ENCODE results near the gene AAK1.

AAK1 gene

DNA sequence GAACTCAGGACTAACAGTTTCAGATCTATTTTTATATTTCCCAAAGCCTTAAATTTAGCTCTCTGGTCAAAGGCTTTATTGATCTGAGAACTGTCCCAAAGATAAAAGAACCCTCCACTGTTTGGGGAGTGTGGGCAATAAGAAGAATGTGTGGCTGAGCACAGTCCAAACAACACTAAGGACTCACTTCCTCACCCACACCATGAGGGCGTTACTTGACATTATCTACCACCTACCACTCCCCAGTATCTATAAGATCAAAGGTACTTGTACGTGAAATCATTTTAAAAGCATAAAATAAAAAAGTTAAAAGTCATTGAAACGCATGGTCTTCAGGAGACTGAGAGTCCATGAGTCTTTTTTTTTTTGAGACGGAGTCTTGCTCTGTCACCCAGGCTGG is 151.7 kb downstream of the AAK1 start:
- DNase-seq (ENCODE audit: low read depth): no peak

DNA sequence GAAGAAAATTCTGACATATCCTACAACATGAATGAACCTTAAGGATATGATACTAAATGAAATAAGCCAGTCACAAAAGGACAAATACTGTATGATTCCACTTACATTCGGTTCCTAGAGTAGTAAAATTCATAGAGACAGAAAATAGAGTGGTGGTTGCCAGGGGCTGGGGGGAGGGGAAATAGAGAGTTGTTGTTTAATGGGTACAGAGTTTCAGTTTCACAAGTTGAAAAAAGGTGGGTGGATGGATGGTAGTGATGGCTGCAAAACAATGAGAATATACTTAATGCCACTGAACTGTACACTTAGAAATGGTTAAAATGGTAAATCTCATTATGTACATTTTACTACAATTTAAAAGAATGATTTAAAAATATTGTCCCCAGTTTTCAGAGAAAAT is 153.1 kb downstream of the AAK1 start:
- DNase-seq (ENCODE audit: low read depth): no peak

DNA sequence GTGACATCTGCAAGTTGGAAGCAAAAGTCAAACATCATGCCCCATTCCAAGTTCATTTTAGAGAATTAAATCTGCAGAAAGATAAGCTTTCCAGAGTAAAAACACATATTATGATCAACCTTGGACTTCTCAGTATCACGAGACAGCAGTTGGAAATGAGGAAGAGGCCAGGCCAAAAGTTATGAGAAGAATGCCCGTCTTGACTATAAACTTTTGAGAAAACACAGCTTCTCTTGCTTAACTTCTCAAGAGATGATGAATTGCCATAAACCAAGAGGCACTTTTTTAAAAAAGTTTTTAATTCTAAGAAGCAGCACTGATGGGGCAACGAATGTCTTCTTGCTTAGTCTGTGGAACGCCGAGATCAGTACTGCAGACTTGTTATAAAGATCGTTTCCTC is 153.7 kb downstream of the AAK1 start:
- DNase-seq (ENCODE audit: low read depth): no peak

DNA sequence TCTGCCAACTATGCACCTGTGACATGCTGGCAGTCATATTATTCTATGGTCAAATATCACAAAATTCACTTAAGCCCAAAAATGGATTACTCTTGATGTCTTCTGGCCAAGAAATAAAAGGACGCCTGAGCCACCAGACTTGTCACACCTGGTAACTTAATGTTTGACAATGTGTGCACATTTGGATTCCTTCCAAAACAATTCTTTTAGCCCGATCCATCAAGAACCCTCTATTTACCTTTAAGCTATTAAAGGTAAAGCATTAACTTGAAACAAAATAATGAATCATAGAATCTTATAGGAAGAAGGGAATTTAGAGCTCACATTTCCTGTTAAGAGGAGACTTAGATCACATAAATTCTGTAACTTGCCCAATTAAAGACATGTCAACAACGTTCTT is 159.8 kb downstream of the AAK1 start:
- no peak for DNase-seq (ENCODE audit: low read depth)

DNA sequence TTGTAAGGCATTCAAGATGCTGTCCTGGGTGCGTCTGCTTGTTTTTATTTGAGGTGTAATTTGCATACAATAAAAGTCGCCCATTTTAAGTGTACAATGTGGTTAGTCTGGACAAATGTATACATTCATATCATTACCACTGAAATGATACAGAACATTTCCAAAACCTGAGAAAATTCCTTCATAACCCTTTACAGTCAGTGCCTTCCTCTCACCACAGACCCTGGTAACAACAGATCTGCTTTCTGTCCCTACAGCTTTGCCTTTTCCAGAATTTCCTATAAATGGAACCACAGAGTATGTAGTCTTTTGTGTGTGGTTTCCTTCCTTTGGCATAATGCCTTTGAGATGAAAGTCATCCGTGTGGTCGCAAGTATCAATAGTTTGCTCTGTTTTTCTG is 160.5 kb downstream of the AAK1 start:
- DNase-seq (ENCODE audit: low read depth): no peak

DNA sequence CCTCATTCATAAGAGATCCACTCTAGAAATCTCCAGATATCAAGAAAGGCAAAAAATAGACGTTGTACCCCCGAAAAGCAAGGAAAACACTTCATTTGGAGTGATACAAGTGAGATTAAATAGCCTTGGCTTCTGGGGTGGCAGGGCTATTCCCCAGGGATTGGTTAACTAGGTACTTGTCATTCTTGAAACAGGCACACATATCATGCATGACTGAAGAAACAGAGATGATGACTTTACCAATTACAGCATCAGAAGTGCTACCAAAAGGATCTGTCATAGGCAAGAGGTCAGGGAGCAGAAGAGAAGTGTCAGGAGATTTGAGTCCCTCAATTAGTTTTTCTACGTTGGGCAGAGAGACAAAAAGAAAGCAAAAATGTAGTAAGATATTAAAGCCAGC is 161.1 kb downstream of the AAK1 start:
- DNase-seq (ENCODE audit: low read depth): no peak

DNA sequence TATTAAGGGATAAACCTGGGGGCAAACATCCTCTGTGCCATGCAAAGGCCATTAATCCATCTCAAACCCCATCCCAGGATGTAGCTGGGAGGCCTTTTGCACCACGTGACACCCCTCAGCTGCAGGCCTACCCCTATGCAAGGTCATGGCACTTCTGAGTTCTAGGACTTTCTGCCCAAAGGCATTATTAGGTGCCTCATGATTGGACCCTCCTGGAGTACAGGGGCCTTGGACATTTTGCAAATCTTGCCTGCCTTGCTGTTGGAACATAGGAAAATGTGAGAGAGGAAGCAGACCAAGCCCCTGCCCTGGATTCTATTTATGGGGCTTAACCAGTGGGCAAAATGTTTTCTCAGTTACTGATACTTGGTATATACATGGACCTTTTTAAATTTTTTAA is 162.1 kb downstream of the AAK1 start:
- no peak for DNase-seq (ENCODE audit: low read depth)

DNA sequence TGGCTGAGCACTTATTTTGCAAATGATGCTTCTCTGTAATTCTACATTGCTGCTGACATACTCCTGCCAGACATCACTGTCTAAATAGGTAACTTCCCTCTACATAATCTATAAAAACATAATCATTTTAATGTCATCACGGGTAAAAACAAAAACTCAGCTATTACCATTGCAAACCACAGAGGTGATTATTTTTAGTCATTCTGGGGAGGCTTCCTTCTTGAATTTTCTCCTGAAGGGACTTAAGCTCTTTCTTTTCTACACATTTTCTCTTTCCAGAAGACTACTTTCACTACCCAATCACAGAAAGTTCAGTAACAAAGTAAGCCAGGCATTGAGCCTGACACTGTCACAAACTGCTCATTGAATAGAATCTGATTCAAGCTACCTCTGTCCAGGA is 165.9 kb downstream of the AAK1 start:
- no peak for DNase-seq (ENCODE audit: low read depth)

DNA sequence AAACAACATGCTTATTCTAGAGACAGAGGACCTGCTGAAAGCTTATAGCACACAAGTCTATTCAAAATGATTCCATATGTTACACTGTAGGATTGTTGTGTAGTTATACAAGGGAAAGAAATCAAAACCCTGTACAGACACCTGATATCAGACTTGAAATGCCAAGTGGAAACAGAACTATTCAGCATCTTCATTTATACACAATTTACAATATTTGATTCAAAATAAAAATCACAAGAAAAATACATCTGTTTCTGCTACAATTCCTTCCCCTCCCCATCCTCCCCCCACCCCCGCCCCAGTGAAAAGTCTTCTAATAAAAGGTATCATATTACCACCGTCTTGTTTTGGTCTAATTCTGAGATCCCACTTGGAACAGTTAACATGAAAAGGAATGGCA is 168.9 kb downstream of the AAK1 start:
- no peak for DNase-seq (ENCODE audit: low read depth)

DNA sequence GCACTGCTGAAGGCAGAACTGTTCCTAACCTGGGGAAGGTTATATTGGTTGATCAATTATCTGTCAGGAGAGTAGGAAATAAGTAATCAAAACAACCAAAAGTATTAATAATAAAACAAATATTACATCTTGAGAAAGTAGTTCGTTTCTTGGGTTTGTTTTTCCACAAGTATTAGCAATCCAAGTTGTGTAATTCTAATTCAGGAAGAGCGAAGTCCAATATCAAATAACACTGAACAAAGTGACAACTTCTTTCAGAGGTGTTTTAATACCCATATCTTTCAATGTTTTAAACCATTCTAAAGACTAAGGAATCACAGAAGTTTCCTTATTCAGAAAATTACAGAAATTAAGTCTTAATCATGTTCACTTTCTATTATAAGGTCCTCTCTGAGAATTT is 171.7 kb downstream of the AAK1 start:
- no peak for DNase-seq (ENCODE audit: low read depth)

DNA sequence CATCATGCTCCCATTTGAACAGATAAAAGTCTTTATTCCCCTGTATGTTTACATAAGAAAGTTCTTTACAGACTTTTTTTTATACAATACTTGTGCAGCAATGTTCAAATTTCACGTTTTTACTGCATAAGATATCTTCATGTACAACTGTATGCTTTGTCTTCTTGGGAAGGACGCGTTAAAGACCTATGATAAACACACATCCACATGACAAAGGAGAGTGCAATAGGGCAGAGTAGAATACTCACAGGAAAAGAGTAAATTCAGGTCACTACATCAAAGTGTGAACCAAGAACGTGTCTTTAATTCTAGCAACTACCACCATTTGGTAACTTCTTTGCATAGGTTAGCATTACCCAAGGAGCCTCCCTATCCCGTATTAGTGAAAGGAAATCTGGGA is 172.6 kb downstream of the AAK1 start:
- DNase-seq (ENCODE audit: low read depth): no peak

DNA sequence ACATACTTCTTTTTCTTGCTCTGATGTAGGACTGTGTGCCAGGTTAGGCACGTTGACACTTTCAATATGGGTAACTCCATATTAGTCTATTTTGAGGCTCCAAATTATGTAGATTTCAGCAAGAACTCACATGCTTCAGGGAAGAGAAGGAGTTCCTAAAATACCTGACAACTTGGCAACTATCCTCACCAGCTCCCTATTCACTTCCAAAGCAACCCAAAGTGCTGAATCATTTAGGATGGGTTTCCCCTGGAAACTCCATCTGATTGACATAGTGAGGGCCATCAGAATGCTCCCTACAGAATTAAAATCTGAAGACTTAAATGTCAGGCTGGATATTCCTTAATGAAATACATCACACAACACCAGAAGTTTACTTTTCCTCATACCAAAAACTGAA is 173.8 kb downstream of the AAK1 start:
- no peak for DNase-seq (ENCODE audit: low read depth)

DNA sequence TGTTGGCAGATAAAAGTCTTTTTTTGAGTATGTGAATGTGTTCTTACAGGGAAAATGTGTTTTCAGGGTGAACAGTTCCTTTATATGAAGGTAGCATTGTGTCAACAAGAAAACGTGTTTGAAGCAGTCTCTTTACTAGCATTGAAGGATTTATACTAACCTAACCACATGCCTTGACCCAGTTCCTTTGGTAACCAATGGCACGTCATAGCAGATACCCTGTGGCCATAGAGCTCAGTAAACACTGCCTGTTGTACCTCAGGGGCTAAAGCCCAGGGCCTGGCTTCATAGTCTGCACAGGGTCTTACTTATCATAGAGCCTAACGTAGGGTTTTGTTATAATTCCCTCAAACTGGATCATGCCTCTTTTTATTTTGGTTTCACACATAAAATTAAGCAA is 174.2 kb downstream of the AAK1 start:
- DNase-seq (ENCODE audit: low read depth): no peak

DNA sequence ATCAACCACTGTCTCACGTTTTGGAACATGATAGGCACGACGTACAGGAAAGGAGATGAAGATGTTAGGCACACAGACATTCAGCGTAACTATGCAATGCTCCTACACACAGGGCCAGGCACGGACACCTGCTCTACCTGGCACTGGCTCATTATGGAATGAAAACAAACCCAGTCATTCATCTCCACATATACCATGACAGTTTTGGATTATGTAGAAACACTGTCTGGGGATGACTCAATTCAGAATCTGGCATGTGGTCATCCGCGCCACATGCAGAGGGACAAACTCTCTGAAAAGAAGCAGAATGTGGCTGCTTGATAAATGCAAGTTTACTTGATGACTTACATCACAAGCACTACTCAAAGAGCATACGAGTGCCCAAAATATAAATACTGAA is 176.8 kb downstream of the AAK1 start:
- DNase-seq (ENCODE audit: low read depth): no peak

DNA sequence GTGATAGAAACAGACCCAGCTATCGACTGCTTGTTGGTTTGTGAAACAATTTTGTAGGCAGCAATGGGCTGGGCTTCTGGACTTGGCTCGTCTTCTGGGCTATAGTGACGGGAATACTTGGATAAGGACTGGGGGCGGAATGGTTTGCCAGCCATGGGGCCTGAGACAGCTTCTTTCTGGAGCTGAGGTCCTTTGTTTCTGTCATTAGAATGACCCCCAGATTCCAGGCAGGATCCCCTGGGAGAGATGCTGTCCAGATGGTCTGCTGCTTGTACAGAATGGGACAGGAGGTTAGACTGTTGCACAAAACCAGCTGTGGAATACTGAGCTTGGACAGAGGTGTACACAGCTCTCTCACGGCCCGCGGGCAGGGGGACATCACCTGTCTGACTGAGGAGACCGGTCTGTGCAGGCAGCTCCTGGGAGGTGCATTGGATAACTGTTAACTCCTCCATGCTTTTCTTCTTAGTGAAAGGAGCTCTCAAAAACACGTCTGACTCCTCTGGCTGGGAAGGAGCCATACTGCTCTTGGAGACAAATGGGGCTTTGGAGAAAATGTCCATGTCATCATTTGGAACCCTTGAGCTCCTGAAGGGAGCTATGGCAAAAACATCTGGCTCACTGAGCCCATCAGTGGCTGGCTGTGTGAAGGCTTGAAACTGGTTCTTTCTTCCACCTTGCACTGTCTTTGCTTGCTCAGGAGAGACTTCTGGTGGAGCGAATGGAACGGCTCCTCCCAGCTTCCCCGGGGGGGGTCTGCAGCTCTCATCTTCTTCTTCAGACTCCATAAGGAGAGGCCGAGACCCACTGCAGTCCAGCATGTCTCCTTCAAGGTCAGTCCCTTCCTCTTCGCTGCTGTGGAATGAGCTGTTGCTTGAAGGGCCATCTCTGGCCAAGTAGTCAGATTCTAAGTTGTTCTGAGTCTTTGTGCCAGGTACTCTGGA is 177.8 kb downstream of the AAK1 start:
- no peak for DNase-seq (ENCODE audit: low read depth)

DNA sequence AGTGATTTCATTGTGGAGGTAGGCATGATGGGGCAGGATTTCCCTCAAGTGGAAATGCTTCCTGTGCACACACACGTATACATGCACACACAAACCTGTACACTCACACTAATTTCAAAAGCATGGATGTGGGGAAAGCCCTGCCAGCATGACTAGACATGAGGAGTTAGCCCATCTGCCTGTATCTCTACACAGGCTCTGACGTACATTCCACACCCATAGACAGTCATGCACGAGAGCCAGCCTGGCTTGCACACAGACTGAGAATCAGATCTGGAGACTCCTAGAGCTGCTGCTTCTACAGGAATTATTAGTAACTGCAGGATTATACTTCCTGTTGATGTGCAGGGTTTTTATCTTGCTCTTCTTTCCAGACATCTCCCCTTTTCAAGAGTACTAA is 179.0 kb downstream of the AAK1 start:
- no peak for DNase-seq (ENCODE audit: low read depth)

DNA sequence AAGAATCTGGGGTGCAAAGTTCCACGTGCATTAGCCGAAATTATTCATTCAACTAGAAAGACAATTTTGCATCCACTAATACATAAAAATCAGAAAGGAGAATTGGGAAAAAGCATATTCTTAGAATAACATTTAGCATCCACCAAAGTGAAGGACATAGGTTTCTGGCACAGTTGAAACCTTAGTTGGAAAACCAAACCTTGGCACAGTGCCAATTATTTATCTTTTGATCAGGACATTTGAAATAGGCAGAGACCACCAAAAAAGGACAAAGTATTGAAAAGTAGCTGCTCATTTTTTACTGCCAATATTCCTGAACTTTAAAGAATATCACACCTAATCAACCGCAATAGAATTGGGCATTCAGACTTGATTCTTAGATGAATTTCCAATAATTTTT is 180.8 kb downstream of the AAK1 start:
- DNase-seq (ENCODE audit: low read depth): no peak

DNA sequence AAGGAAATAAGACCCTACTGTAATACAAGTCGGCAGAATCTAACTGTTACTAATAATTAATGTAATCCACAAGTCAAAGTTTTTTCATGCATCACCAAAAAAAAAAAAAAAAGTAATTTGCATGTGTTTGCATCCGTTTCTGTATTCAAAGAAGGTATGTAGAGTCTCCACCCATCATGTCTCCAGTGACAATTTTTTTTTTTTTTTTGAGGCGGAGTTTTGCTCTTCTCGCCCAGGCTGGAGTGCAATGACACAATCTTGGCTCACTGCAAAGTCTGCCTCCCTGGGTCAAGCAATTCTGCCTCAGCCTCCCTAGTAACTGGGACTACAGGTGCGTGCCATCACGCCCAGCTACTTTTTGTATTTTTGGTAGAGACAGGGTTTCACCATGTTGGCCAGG is 182.1 kb downstream of the AAK1 start:
- DNase-seq (ENCODE audit: low read depth): no peak

DNA sequence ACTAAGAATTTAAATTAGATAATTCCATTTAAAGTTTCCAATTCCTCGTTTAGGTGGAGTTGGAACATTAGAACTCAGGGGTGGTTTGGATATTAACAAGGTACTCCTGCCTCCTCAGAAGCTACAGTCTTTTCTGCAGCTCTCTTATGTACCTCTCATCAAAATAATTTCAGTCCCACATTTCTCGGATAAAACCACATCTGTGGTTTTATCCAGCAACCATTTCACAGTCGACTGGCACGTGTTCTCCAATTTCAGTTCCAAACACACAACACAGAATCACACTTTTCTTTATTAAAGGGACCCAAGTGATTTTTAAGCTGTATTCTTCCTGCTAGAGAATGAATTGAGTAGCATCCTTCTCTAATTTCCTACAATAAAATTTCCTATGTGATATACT is 183.6 kb downstream of the AAK1 start:
- no peak for DNase-seq (ENCODE audit: low read depth)

DNA sequence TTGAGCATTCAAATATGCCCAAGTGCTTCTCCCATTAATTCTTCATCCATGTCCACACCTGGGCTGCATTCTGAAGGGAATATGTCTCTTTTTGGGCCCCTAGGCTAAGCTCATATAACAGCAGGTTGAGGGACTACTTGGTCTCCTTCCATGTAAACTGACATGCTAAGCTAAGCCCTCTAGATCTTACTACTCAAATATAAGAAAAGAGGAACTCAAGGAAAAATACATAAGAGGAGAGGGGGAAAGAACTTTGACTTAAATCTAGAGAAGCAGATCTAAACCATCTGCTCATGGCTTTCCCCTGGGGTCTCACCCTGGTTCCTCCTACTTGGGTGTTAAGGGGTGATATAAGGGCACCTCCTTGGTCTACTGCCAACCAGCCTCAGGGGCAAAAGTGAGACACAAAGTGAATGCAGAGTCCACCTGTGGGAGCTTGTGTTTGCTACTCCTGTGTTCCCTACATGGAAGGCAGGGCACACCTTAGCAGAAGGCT is 186.5 kb downstream of the AAK1 start:
- no peak for DNase-seq (ENCODE audit: low read depth)

DNA sequence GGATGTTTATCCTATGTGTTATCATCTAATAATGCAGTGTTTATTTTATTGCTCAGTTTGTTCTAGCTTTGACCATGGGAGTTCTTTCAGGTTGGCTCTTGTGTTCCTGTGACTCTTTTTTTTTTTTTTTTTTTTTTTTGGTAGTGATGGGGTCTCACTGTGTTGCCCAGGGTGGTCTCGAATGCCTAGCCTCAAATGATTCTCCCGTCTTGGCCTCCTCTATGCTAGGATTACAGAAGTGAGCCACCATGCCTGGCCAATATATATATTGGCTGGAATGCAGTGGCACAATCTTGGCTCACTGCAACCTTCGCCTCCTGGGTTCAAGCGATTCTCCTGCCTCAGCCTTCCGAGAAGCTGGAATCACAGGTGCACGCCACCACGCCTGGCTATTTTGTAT is 187.4 kb downstream of the AAK1 start:
- no peak for DNase-seq (ENCODE audit: low read depth)

DNA sequence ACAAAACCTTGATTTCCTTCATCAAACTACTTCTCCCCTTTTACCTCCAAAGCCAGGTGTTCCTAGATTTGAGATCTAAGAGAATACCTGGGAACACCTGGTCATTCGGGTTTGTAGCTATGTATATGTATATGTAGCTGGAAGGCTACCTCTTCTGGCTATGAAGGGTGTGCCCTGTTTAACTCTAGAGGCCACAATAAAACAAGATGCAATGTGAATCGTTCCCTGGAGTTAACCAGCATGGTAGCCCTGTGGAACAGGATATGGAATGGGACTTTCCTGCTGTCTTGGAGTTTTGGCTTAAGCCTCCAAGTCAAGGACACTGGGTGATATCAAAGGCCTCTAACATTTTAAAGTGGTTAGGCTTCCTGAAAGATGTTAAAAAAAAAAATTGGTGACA is 188.6 kb downstream of the AAK1 start:
- no peak for DNase-seq (ENCODE audit: low read depth)

DNA sequence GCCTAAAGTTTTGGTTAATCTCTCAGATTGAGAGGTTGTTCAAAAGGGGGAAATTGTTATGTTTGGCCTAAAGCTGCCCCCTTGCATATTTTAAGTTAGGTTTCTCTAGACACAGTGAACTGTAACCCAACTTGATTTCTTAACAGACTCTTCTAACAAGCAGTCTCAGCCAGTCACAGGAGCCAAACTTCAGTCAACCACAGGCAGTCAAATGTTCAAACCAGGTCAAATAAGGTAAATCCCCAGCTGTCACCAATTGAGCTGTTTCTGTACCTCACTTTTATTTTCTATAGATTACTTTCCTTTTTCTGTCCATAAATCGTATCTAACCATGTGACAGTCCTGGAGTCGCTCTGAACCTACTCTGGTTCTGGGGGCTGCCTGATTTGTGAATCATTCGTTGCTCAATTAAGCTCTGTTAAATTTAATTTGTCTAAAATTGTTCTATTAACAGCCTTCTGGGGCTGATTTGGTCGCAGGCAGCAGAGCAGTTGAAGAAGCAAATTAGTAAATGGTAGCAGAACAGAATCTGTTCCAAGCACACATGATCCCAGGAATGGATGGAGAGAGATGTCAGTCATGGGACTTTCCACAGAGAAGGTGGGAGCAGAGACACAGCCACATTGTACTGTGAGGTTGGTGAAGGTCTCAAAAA is 189.9 kb downstream of the AAK1 start:
- DNase-seq (ENCODE audit: low read depth): no peak

DNA sequence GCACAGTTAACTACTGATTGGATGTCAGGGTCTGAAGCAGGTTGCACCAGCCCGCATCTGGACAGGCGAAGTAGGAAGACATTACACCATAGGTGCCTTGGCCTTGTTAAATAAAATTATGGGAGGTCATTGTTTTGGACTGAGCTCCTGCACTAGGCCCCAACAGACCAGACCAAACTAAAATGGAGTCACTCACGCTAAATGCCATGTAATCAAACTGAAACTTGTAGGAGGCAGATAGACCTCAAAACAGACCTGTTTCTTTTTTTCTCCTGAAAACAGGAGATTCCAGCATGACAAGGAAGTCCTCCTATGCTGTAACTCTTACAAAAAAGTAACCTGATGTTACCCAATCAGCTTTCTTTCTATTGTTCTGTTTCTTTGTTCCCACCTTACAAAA is 190.9 kb downstream of the AAK1 start:
- no peak for DNase-seq (ENCODE audit: low read depth)
